ENCODE results near the gene GNAI3. TPM values are rescaled to one million over a fixed set of nuclear protein-coding genes. Genes with fewer than 3 reads are reported as not detected.

The GNAI3 gene
- total and polyA plus RNA-seq, 2 donors (not counting 1 experiment from before 2014, with no cell fraction given), result 11.4 to 14.4 TPM

DNA sequence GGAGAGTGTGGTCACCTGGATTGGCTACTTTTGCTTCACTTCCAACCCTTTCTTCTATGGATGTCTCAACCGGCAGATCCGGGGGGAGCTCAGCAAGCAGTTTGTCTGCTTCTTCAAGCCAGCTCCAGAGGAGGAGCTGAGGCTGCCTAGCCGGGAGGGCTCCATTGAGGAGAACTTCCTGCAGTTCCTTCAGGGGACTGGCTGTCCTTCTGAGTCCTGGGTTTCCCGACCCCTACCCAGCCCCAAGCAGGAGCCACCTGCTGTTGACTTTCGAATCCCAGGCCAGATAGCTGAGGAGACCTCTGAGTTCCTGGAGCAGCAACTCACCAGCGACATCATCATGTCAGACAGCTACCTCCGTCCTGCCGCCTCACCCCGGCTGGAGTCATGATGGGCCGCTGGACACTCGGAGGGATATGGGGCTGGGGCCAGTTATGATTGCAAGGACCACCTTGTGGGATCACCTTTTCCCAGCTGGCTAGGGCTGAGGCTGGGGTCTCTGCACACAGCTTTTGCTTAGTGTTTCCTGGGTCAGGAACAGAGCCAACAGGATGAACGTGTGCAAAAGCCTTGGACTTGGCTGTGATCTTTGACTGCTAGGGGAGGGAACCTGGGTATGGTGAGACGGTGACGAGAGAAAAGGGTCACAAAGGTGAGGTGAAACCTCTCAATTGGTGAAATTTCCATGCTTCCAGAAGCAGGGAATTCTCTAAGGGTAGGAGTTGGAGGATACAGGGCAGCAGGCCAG is 4.3 kb upstream of the GNAI3 start:
- H3K9me3 ChIP-seq (ENCODE audit: control insufficient read depth, insufficient read depth, low read depth, low read length), result no peaks in the 10 kb centered on the region
- no peak overlapping the region for H3K9ac ChIP-seq (ENCODE audit: insufficient read depth, low read length)
- TF ChIP-seq, protein P1, sequence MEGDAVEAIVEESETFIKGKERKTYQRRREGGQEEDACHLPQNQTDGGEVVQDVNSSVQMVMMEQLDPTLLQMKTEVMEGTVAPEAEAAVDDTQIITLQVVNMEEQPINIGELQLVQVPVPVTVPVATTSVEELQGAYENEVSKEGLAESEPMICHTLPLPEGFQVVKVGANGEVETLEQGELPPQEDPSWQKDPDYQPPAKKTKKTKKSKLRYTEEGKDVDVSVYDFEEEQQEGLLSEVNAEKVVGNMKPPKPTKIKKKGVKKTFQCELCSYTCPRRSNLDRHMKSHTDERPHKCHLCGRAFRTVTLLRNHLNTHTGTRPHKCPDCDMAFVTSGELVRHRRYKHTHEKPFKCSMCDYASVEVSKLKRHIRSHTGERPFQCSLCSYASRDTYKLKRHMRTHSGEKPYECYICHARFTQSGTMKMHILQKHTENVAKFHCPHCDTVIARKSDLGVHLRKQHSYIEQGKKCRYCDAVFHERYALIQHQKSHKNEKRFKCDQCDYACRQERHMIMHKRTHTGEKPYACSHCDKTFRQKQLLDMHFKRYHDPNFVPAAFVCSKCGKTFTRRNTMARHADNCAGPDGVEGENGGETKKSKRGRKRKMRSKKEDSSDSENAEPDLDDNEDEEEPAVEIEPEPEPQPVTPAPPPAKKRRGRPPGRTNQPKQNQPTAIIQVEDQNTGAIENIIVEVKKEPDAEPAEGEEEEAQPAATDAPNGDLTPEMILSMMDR (conservative IDR thresholded peaks at IDR 0.05 in 1 of 2, IDR thresholded peaks at IDR 0.05 in 1 of 2; ENCODE audit: low read depth in 1 of 2, low read length in 2 of 2), result no peak
- peaks cover 24% of the 10 kb centered on the region for H3K27me3 ChIP-seq (ENCODE audit: control insufficient read depth, insufficient read depth, low read length)
- no peaks in the 10 kb centered on the region for H3K36me3 ChIP-seq (ENCODE audit: control insufficient read depth, insufficient read depth, low read length)
- peaks cover 5% of the 10 kb centered on the region for H3K4me1 ChIP-seq (ENCODE audit: control insufficient read depth, extremely low read depth, insufficient read depth, low read length)
- no peak overlapping the region for H3K4me3 ChIP-seq (replicated peaks in 1 of 4; ENCODE audit: control extremely low read depth in 1 of 4, insufficient read depth in 1 of 4, low read depth in 3 of 4, low read length in 4 of 4)
- H3K4me2 ChIP-seq (ENCODE audit: extremely low read depth, insufficient read depth, low read length), result no peak overlapping the region
- no peaks in the 10 kb centered on the region for H4K20me1 ChIP-seq (ENCODE audit: control insufficient read depth, extremely low read depth, insufficient read depth, low read length)
- H2AFZ ChIP-seq (ENCODE audit: low read length), result no peak overlapping the region
- H3K27ac ChIP-seq (ENCODE audit: insufficient read depth, low read length), result no peak overlapping the region
- peaks cover 16% of the 10 kb centered on the region for H3K79me2 ChIP-seq (ENCODE audit: control insufficient read depth, insufficient read depth, low read length)
- DNase-seq (ENCODE audit: low read depth in 2 of 2), result no peak

DNA sequence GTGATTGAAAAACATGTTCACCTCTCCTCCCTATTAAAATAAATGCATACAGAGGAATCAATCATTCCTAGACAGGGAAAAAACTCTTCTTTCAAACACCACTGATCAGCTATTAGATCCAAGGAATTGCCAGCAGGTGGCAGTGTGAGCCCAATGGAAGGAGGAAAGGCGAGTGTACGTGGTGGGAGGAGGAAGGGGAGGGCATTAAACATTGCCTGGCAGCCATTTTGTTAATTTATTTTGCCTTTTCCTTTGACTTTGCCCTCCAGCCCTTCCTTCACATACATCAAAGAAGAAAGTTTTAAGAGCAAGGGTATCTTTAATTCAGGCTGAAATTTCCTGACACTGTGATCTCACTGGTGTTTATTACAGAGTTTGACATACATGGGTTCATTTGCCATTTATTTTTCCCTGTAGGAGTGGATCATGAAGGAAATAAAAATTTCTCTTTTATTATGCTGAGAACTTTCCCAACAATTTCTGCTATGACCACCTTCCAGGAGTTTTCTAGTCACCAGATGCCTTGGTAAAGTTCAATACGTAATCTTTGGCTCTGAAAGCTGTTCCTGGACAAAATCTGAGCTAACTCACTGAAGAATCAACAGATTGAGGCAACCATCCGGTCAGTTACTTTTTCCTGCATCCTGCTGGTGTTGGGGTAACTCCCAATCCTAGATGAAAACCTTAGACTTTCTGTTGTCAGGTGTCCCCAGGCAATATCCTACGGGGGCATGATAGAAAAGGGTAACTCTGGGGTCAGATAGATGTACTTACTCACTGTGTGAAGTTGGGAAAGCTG is 1.9 kb upstream of the GNAI3 start:
- no peaks in the 10 kb centered on the region for H3K36me3 ChIP-seq (ENCODE audit: control insufficient read depth, insufficient read depth, low read length)
- peak overlapping the region in 2 of 4 experiments; percentile 92 to 94 for H3K4me3 ChIP-seq (replicated peaks in 1 of 4; ENCODE audit: control extremely low read depth in 1 of 4, insufficient read depth in 1 of 4, low read depth in 3 of 4, low read length in 4 of 4)
- H3K79me2 ChIP-seq (ENCODE audit: control insufficient read depth, insufficient read depth, low read length), result peaks cover 39% of the 10 kb centered on the region
- H4K20me1 ChIP-seq (ENCODE audit: control insufficient read depth, extremely low read depth, insufficient read depth, low read length), result peaks cover 2% of the 10 kb centered on the region
- H3K27ac ChIP-seq (ENCODE audit: insufficient read depth, low read length), result peak overlapping the region; percentile 73
- no peak for TF ChIP-seq EZH2 (IDR thresholded peaks at IDR 0.05; ENCODE audit: low read length, missing control alignments)
- TF ChIP-seq, protein P1 (conservative IDR thresholded peaks at IDR 0.05 in 1 of 2, IDR thresholded peaks at IDR 0.05 in 1 of 2; ENCODE audit: low read depth in 1 of 2, low read length in 2 of 2), result peak; percentile 82 to 83
- H3K9ac ChIP-seq (ENCODE audit: insufficient read depth, low read length), result no peak overlapping the region
- DNase-seq (ENCODE audit: low read depth in 2 of 2), result peak; percentile 75 to 90
- H3K9me3 ChIP-seq (ENCODE audit: control insufficient read depth, insufficient read depth, low read depth, low read length), result no peaks in the 10 kb centered on the region
- peaks cover 3% of the 10 kb centered on the region for H3K27me3 ChIP-seq (ENCODE audit: control insufficient read depth, insufficient read depth, low read length)
- peaks cover 5% of the 10 kb centered on the region for H3K4me1 ChIP-seq (ENCODE audit: control insufficient read depth, extremely low read depth, insufficient read depth, low read length)
- peak overlapping the region; percentile 90 for H3K4me2 ChIP-seq (ENCODE audit: extremely low read depth, insufficient read depth, low read length)
- peak overlapping the region; percentile 74 for H2AFZ ChIP-seq (ENCODE audit: low read length)
